ENCODE data around the gene RBM20.

RBM20 gene

GRCh38 chr10:110881247-110881646, 237.1 kb downstream of the RBM20 start:
- no peak for DNase-seq

GRCh38 chr10:110881905-110882304, 237.8 kb downstream of the RBM20 start:
- DNase-seq: no peak

DNA sequence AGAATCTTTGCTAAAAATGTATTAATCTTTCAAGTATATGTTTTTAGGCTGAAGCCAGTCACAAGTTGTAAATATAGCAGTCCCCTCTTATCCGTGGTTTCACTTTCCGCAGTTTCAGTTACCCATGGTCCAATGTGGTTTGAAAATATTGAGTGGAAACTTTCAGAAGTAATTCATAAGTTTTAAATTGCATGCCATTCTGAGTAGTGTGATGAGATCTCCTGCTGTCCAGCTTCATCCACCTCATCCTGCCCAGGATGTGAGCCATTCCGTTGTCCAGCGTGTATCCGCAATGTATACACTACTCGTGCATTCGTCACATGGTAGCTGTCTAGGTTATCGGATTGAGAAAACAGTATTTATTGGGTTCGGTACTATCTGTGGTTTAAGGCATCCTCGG, 239.8 kb downstream of the RBM20 start:
- DNase-seq: no peak

GRCh38 chr10:110885932-110886674, 242.0 kb downstream of the RBM20 start:
- no peak for DNase-seq

GRCh38 chr10:110887560-110887959, 243.4 kb downstream of the RBM20 start:
- DNase-seq: no peak

All from activated CD4-positive, alpha-beta T cell treated with anti-CD3 and anti-CD28 coated beads, Interleukin-2, amount 50 U/mL, for 16 hours (primary cell).